Neural progenitor cell (in vitro differentiated cells): ENCODE data around the gene CORO7. TPM values are rescaled to one million over a fixed set of nuclear protein-coding genes. Genes with fewer than 3 reads are reported as not detected.

ENCODE experiments used
- DNase-seq: peaks from one replicate; pipeline ENCODE4 v3.0.0-alpha.2; 2016; ENCODE audit warnings: low spot score
- H2AFZ ChIP-seq: fragments of 200-600 bp; sonication (generic); replicated peaks from 2 replicates; pipeline ENCODE4 v1.6.1; 2016; ENCODE audit warnings: antibody characterized with exemption
- H3F3A ChIP-seq: fragments of 200-600 bp; sonication (generic); 2 replicates; pipeline ENCODE4 v1.6.1; 2016; ENCODE audit warnings: antibody characterized with exemption, low read depth
- H3K27ac ChIP-seq: fragments of 200-600 bp; sonication (generic); 2 replicates; pipeline ENCODE4 v1.5.1; 2016; ENCODE audit warnings: mild to moderate bottlenecking
- H3K27me3 ChIP-seq: fragments of 200-600 bp; sonication (generic); 2 replicates; pipeline ENCODE4 v1.6.1; 2016; ENCODE audit warnings: mild to moderate bottlenecking, moderate library complexity
- H3K36me3 ChIP-seq: fragments of 200-600 bp; sonication (generic); 2 replicates; pipeline ENCODE4 v1.5.1; 2016
- H3K4me1 ChIP-seq: fragments of 200-600 bp; sonication (generic); 2 replicates; pipeline ENCODE4 v1.6.1; 2016; ENCODE audit warnings: mixed run types
- H3K4me2 ChIP-seq: fragments of 200-600 bp; sonication (generic); 2 replicates; pipeline ENCODE4 v1.6.1; 2016
- H3K4me3 ChIP-seq: fragments of 200-600 bp; sonication (generic); 2 replicates; pipeline ENCODE4 v1.5.1; 2016
- H3K79me2 ChIP-seq: fragments of 200-600 bp; sonication (generic); 2 replicates; pipeline ENCODE4 v1.6.1; 2016; ENCODE audit warnings: low read depth
- H3K9ac ChIP-seq: fragments of 200-600 bp; sonication (generic); 2 replicates; pipeline ENCODE4 v1.6.1; 2016
- H3K9me3 ChIP-seq: fragments of 200-600 bp; sonication (generic); 2 replicates; pipeline ENCODE4 v1.5.1; 2016; ENCODE audit warnings: low read depth
- H4K20me1 ChIP-seq: fragments of 200-600 bp; sonication (generic); 2 replicates; pipeline ENCODE4 v1.6.1; 2016; ENCODE audit warnings: low read depth
- H3K27ac Mint-ChIP-seq: 3 replicates; pipeline ENCODE4 v1.8.0; 2021; ENCODE audit warnings: mixed read lengths
- H3K27me3 Mint-ChIP-seq: 2 replicates; pipeline ENCODE4 v1.8.0; 2022; ENCODE audit warnings: low read depth, mild to moderate bottlenecking, inconsistent platforms, moderate library complexity, mixed read lengths; ENCODE audit not compliant: insufficient read depth
- H3K36me3 Mint-ChIP-seq: 3 replicates; pipeline ENCODE4 v1.8.0; 2021; ENCODE audit warnings: mixed read lengths
- H3K4me1 Mint-ChIP-seq: 3 replicates; pipeline ENCODE4 v1.8.0; 2021; ENCODE audit warnings: mixed read lengths
- H3K4me3 Mint-ChIP-seq: 3 replicates; pipeline ENCODE4 v1.8.0; 2021; ENCODE audit warnings: mild to moderate bottlenecking, moderate library complexity, mixed read lengths
- H3K9me3 Mint-ChIP-seq: 3 replicates; pipeline ENCODE4 v1.8.0; 2020; ENCODE audit warnings: mixed read lengths
- CTCF ChIP-seq: fragments of 200-600 bp; sonication (generic); IDR thresholded peaks from 2 replicates; pipeline ENCODE4 v1.5.1; 2017; ENCODE audit warnings: antibody characterized with exemption, mild to moderate bottlenecking
- EZH2 ChIP-seq: fragments of 200-600 bp; sonication (generic); IDR thresholded peaks from 2 replicates; pipeline ENCODE4 v1.6.1; 2017; ENCODE audit warnings: antibody characterized with exemption, mild to moderate bottlenecking, moderate library complexity
- EZH2phosphoT487 ChIP-seq: fragments of 200-600 bp; sonication (generic); IDR thresholded peaks from 2 replicates; pipeline ENCODE4 v1.6.1; 2017; ENCODE audit warnings: antibody characterized with exemption
- total RNA-seq: library from RNA; depleted of rRNA; stranded (reverse); fragments of >200 nt; gene quantifications from 2 replicates; pipeline ENCODE4 v1.2.3, GENCODE V29; 2015; ENCODE audit warnings: low replicate concordance

The CORO7 gene
- total RNA-seq, 1 donor from 2014 or later, result 6.8 TPM

DNA sequence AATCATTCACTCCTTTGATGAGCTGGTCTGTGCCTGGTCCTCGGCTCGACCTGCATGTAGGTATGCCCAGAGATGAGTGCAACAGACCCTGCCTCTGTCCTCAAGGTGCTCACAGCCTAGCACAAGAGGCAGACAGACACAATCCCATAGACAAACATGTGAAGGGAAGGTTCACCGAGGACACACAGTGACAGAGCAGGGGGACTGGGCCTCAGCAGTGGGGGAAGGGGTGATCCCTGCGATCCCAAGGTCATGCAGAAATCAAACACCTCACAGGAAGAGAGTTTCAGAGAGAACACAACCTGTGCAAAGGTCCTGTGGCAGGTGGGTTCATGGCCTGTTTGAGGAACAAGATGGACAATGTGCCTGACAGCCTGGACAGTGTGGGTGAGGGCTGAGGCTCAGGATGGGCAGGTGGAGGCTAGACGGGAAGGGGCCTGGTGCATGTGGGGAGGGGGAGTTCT, 49.0 kb downstream of the CORO7 start:
- H3F3A ChIP-seq, result peaks cover 5% of the 10 kb centered on the region
- Mint-ChIP-seq H3K4me3 (no peak overlapping the region), H3K27me3 (peaks cover 8% of the 10 kb centered on the region), H3K27ac (no peak overlapping the region), H3K4me1 (peaks cover 17% of the 10 kb centered on the region), H3K36me3 (peaks cover 2% of the 10 kb centered on the region), H3K9me3 (no peaks in the 10 kb centered on the region)
- H2AFZ ChIP-seq, result no peak overlapping the region
- H3K36me3 ChIP-seq, result no peaks in the 10 kb centered on the region
- H3K4me1 ChIP-seq, result peaks cover 7% of the 10 kb centered on the region
- H3K27ac ChIP-seq, result no peak overlapping the region
- TF ChIP-seq EZH2 (no peak), EZH2phosphoT487 (no peak), CTCF (no peak)
- H4K20me1 ChIP-seq, result peaks cover 7% of the 10 kb centered on the region
- H3K4me2 ChIP-seq, result no peak overlapping the region
- H3K79me2 ChIP-seq, result no peaks in the 10 kb centered on the region
- no peak for DNase-seq
- peaks cover 4% of the 10 kb centered on the region for H3K27me3 ChIP-seq
- no peaks in the 10 kb centered on the region for H3K9me3 ChIP-seq
- H3K4me3 ChIP-seq, result no peak overlapping the region
- H3K9ac ChIP-seq, result no peak overlapping the region

DNA sequence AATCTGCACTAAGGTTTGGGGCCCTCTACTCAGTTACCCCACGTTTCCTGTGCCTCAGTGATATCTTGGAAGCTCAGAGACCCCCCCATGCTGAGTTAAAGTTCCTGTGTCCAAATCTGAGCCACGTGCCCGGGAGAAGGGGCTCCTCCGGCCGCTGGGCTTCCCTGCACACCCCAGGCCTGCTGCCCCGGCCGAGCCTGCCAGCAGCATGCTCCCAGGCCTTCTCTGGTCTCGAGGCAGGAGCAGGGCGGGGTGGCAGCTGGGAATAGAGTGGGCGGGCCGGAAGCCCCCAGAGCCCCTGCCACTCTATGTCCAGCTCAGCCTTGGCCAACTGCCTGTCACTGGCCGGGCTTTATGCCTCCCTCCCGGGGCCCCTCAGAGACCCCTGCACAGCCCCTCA, 50.4 kb downstream of the CORO7 start:
- Mint-ChIP-seq H3K9me3 (no peaks in the 10 kb centered on the region), H3K36me3 (peaks cover 2% of the 10 kb centered on the region), H3K4me3 (no peak overlapping the region), H3K27ac (peak overlapping the region; percentile 63), H3K4me1 (peaks cover 13% of the 10 kb centered on the region), H3K27me3 (peaks cover 8% of the 10 kb centered on the region)
- Histone ChIP-seq H3K4me1 (no peaks in the 10 kb centered on the region), H3K79me2 (no peaks in the 10 kb centered on the region), H3F3A (peaks cover under 1% of the 10 kb centered on the region), H2AFZ (no peak overlapping the region), H3K27ac (no peak overlapping the region), H3K9me3 (no peaks in the 10 kb centered on the region), H3K4me2 (no peak overlapping the region), H3K27me3 (no peaks in the 10 kb centered on the region), H4K20me1 (peaks cover 3% of the 10 kb centered on the region), H3K9ac (no peak overlapping the region), H3K4me3 (no peak overlapping the region), H3K36me3 (no peaks in the 10 kb centered on the region)
- TF ChIP-seq EZH2phosphoT487 (no peak), CTCF (no peak), EZH2 (no peak)
- DNase-seq, result no peak

GRCh38 chr16:4365615-4366014, 50.8 kb downstream of the CORO7 start:
- H2AFZ ChIP-seq, result no peak overlapping the region
- H3K27me3 Mint-ChIP-seq, result peaks cover 8% of the 10 kb centered on the region

More at GRCh38 chr16:4365615-4366014, 50.8 kb downstream of the CORO7 start:
- Histone ChIP-seq H3F3A (no peaks in the 10 kb centered on the region), H3K36me3 (no peaks in the 10 kb centered on the region), H3K4me3 (no peak overlapping the region), H3K9me3 (no peaks in the 10 kb centered on the region), H3K27me3 (no peaks in the 10 kb centered on the region), H3K27ac (no peak overlapping the region), H3K9ac (no peak overlapping the region), H3K4me2 (no peak overlapping the region), H4K20me1 (peaks cover 3% of the 10 kb centered on the region), H3K4me1 (no peaks in the 10 kb centered on the region), H3K79me2 (no peaks in the 10 kb centered on the region)
- Mint-ChIP-seq H3K9me3 (no peaks in the 10 kb centered on the region), H3K27ac (peak overlapping the region; percentile 63), H3K36me3 (peaks cover 2% of the 10 kb centered on the region), H3K4me1 (peaks cover 11% of the 10 kb centered on the region), H3K4me3 (no peak overlapping the region)
- TF ChIP-seq CTCF, result no peak
- no peak for DNase-seq
